A549 treated with RU486 at 1 μM for 4 hours (cell line): ENCODE measurements around the gene TTC33. TPM values are rescaled to one million over a fixed set of nuclear protein-coding genes. Genes with fewer than 3 reads are reported as not detected.

Experiments
- total RNA-seq: library from RNA; stranded (reverse); fragments of 200-300 nt; extraction: Qiagen RNA extraction; gene quantifications from 5 replicates; pipeline ENCODE4 v1.2.3, GENCODE V29; 2022; ENCODE audit warnings: low read depth

Gene TTC33, protein sequence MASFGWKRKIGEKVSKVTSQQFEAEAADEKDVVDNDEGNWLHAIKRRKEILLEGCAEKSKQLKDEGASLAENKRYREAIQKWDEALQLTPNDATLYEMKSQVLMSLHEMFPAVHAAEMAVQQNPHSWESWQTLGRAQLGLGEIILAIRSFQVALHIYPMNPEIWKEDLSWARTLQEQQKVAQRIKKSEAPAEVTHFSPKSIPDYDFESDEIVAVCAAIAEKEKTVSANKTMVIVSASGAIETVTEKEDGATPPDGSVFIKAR
- 8.5 to 18.0 TPM (median 10.1 TPM) in 5 replicates for total RNA-seq

DNA sequence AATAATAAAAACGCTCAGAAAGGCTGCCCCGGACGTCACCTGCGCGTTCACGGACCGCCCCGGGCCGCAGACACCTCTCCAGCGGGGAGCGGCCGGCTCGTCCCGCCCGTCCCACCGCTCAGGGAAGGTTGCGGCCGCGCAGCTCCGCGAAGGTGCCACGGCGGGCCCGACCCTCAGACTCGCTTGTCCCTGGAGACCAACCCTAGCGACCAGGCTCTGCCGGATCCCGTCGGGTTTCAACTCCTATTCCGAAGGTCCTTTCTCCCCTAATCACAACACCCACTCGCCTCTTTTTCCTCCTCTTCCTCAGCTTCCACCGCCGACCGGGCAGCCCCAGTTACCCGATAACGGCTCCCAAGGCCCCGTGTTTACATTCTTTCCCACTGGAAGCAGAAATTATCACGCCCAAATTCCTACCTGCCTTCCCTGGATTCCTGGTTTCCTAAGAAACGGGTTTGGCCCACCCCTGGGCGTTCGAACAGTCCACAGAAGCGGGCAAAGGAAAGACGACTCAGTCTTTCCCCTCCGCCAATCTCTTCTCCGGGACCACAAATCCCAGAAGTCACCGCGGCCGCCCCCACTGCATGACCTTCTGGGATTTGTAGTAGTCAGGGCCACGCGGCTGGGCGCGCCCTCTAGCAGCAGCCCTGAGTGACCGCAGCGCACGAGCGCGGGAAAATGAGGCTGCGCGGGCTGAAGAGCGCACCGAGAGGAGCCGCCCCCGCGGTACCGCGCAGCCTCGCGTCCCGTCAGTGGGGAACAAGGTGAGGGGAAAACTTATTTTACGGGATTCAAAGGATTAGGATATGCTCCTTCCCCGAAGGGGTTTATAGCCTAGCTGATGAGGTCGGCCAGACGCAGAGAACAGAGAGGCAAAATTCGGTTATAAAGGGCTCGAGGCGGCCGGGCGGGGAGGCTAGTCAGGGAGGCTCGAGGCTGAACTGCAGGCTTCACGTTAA, at the start of gene TTC33:
Gene TTC33, minus strand, starts transcription at position 555 of the 959 bp plus-strand sequence. CDS start 8,943 bp downstream, outside the sequence.

GRCh38 chr5:40798012-40798800, 42.4 kb upstream of the TTC33 start, which contains the start of gene PRKAA1:
Gene PRKAA1 (minus strand): TSS chr5:40798374. CDS start chr5:40798189, 185 bp downstream.

GRCh38 chr5:40679913-40680681, 75.7 kb downstream of the TTC33 start, which contains the start of gene PTGER4:
Gene PTGER4 (plus strand): TSS chr5:40679915. CDS start chr5:40680994, 1,079 bp downstream.

Other genes with a start within 250 kb of the TTC33 start
- gene PTGER4, start 76.0 kb downstream of the TTC33 start, total RNA-seq: 0.70 to 1.0 TPM (median 0.94 TPM) in 5 replicates
- gene PRKAA1, start 42.4 kb upstream of the TTC33 start, total RNA-seq: 25.0 to 69.6 TPM (median 37.9 TPM) in 5 replicates
- 2,694 to 3,305 TPM (median 2,740 TPM) in 5 replicates for gene RPL37, start 79.3 kb upstream of the TTC33 start, total RNA-seq
- 3.4 to 4.7 TPM (median 4.2 TPM) in 5 replicates for gene CARD6, start 85.4 kb upstream of the TTC33 start, total RNA-seq
- not detected in 5 replicates for gene C7, start 153.5 kb upstream of the TTC33 start, total RNA-seq